H9 (cell line): ENCODE results near the gene GIMAP1. TPM values are rescaled to one million over a fixed set of nuclear protein-coding genes. Genes with fewer than 3 reads are reported as not detected.

ENCODE experiments used
- DNase-seq: peaks from one replicate; pipeline ENCODE4 v3.0.0-alpha.2; 2017
- H2AFZ ChIP-seq: one replicate; pipeline ENCODE4 v1.6.1; 2013; ENCODE audit warnings: mild to moderate bottlenecking, low read length, control low read depth, moderate library complexity
- H2AK5ac ChIP-seq: 2 replicates; pipeline ENCODE4 v1.6.1; 2013; ENCODE audit warnings: low read length, control low read depth, mixed read lengths; ENCODE audit not compliant: insufficient read length
- H2BK120ac ChIP-seq: one replicate; pipeline ENCODE4 v1.6.1; 2013; ENCODE audit warnings: low read depth, mild to moderate bottlenecking, low read length, control low read depth, inconsistent platforms; ENCODE audit not compliant: poor library complexity, severe bottlenecking
- H2BK12ac ChIP-seq: 2 replicates; pipeline ENCODE4 v1.6.1; 2013; ENCODE audit warnings: low read length, control low read depth, mixed read lengths, low read depth; ENCODE audit not compliant: insufficient read length
- H2BK15ac ChIP-seq: 2 replicates; pipeline ENCODE4 v1.6.1; 2013; ENCODE audit warnings: low read depth, low read length, control low read depth
- H2BK20ac ChIP-seq: one replicate; pipeline ENCODE4 v1.6.1; 2013; ENCODE audit warnings: low read depth, mild to moderate bottlenecking, low read length, control low read depth, inconsistent platforms; ENCODE audit not compliant: poor library complexity, severe bottlenecking
- H2BK5ac ChIP-seq: 2 replicates; pipeline ENCODE4 v1.6.1; 2013; ENCODE audit warnings: low read length, control low read depth, mixed read lengths; ENCODE audit not compliant: insufficient read length
- H3K14ac ChIP-seq: 2 replicates; pipeline ENCODE4 v1.6.1; 2013; ENCODE audit warnings: low read length, control low read depth; ENCODE audit not compliant: insufficient read depth
- H3K18ac ChIP-seq: 2 replicates; pipeline ENCODE4 v1.6.1; 2013; ENCODE audit warnings: low read depth, mild to moderate bottlenecking, mixed read lengths, low read length, control low read depth; ENCODE audit not compliant: insufficient read length
- H3K23ac ChIP-seq: 2 replicates; pipeline ENCODE4 v1.6.1; 2013; ENCODE audit warnings: low read length, control low read depth, mixed read lengths, low read depth; ENCODE audit not compliant: insufficient read length
- H3K23me2 ChIP-seq: 2 replicates; pipeline ENCODE4 v1.6.1; 2013; ENCODE audit warnings: low read depth, mild to moderate bottlenecking, mixed read lengths, low read length, control low read depth; ENCODE audit not compliant: insufficient read length, poor library complexity, severe bottlenecking
- H3K27ac ChIP-seq: 2 replicates; pipeline ENCODE4 v1.5.1; 2013; ENCODE audit warnings: low read length, control low read depth, mixed read lengths, low read depth; ENCODE audit not compliant: insufficient read length
- H3K27me3 ChIP-seq: 2 replicates; pipeline ENCODE4 v1.6.1; 2013; ENCODE audit warnings: low read length, control low read depth, inconsistent platforms; ENCODE audit not compliant: insufficient read depth
- H3K4ac ChIP-seq: 2 replicates; pipeline ENCODE4 v1.6.1; 2013; ENCODE audit warnings: low read depth, mild to moderate bottlenecking, control low read depth, inconsistent platforms, low read length, moderate library complexity
- H3K4me1 ChIP-seq: 2 replicates; pipeline ENCODE4 v1.6.1; 2013; ENCODE audit warnings: low read length, control low read depth, inconsistent platforms; ENCODE audit not compliant: insufficient read depth
- H3K4me2 ChIP-seq: 2 replicates; pipeline ENCODE4 v1.6.1; 2013; ENCODE audit warnings: low read length, control low read depth, mixed read lengths; ENCODE audit not compliant: insufficient read length, insufficient read depth
- H3K56ac ChIP-seq: 2 replicates; pipeline ENCODE4 v1.6.1; 2013; ENCODE audit warnings: low read depth, mild to moderate bottlenecking, mixed read lengths, low read length, control low read depth; ENCODE audit not compliant: insufficient read length
- H3K79me1 ChIP-seq: 2 replicates; pipeline ENCODE4 v1.6.1; 2013; ENCODE audit warnings: low read depth, mild to moderate bottlenecking, moderate library complexity, low read length, control low read depth, inconsistent platforms; ENCODE audit not compliant: insufficient read depth, poor library complexity, severe bottlenecking
- H3K79me2 ChIP-seq: 2 replicates; pipeline ENCODE4 v1.6.1; 2013; ENCODE audit warnings: low read length, control low read depth, inconsistent platforms; ENCODE audit not compliant: insufficient read depth
- H3K9ac ChIP-seq: 2 replicates; pipeline ENCODE4 v1.6.1; 2013; ENCODE audit warnings: low read length, control low read depth, mixed read lengths; ENCODE audit not compliant: insufficient read length; ENCODE audit errors: extremely low read depth
- H3K9me3 ChIP-seq: one replicate; pipeline ENCODE4 v1.6.1; 2013; ENCODE audit warnings: low read depth, low read length, inconsistent platforms; ENCODE audit not compliant: control insufficient read depth
- H3T11ph ChIP-seq: one replicate; pipeline ENCODE4 v1.6.1; 2013; ENCODE audit warnings: mild to moderate bottlenecking, low read length, control low read depth, inconsistent platforms
- H4K20me1 ChIP-seq: one replicate; pipeline ENCODE4 v1.6.1; 2013; ENCODE audit not compliant: control insufficient read depth, insufficient read length, insufficient read depth
- H4K5ac ChIP-seq: 2 replicates; pipeline ENCODE4 v1.6.1; 2013; ENCODE audit warnings: low read depth, mild to moderate bottlenecking, mixed read lengths, low read length, control low read depth; ENCODE audit not compliant: insufficient read length
- H4K8ac ChIP-seq: replicated peaks from 2 replicates; pipeline ENCODE4 v1.6.1; 2013; ENCODE audit warnings: low read length, control low read depth, mixed read lengths, low read depth; ENCODE audit not compliant: insufficient read length
- H4K91ac ChIP-seq: 2 replicates; pipeline ENCODE4 v1.6.1; 2013; ENCODE audit warnings: low read depth, mild to moderate bottlenecking, moderate library complexity, mixed read lengths, low read length, control low read depth; ENCODE audit not compliant: insufficient read length
- H3K27ac Mint-ChIP-seq, 3 experiments: 2 replicates in 2 of 3; 3 replicates in 1 of 3; pipeline ENCODE4 v1.8.0; 2020 to 2021; ENCODE audit warnings: mixed read lengths in 3 of 3, mild to moderate bottlenecking in 1 of 3, moderate library complexity in 1 of 3
- H3K27me3 Mint-ChIP-seq: 2 replicates; pipeline ENCODE4 v1.8.0; 2021; ENCODE audit warnings: low read depth, mild to moderate bottlenecking, moderate library complexity, mixed read lengths
- H3K36me3 Mint-ChIP-seq, 3 experiments: 2 replicates in 2 of 3; 3 replicates in 1 of 3; pipeline ENCODE4 v1.8.0; 2020 to 2021; ENCODE audit warnings: low read depth in 3 of 3, mixed read lengths in 3 of 3; ENCODE audit not compliant: insufficient read depth in 1 of 3
- H3K4me1 Mint-ChIP-seq, 2 experiments: 2 replicates each; pipeline ENCODE4 v1.8.0; 2020; ENCODE audit warnings: mixed read lengths in 2 of 2
- H3K4me3 Mint-ChIP-seq, 2 experiments: 2 replicates in 1 of 2; 3 replicates in 1 of 2; pipeline ENCODE4 v1.8.0; 2020 to 2021; ENCODE audit warnings: mild to moderate bottlenecking in 2 of 2, mixed read lengths in 2 of 2, moderate library complexity in 1 of 2
- H3K9me3 Mint-ChIP-seq, 2 experiments: 2 replicates in 1 of 2; 3 replicates in 1 of 2; pipeline ENCODE4 v1.8.0; 2020; ENCODE audit warnings: mild to moderate bottlenecking in 2 of 2, mixed read lengths in 2 of 2, moderate library complexity in 1 of 2
- total RNA-seq: library from RNA; stranded (reverse); gene quantifications from 2 replicates; pipeline ENCODE4 v1.2.1, GENCODE V29; 2021
- TF ChIP-seq, protein P1 (sequence below): fragments of 200-600 bp; sonication (generic); conservative IDR thresholded peaks from 3 replicates; pipeline ENCODE4 v1.8.0; 2021; ENCODE audit warnings: antibody characterized with exemption, mild to moderate bottlenecking

GIMAP1 gene
- total RNA-seq, 1 experiment from 2014 or later = not detected

DNA sequence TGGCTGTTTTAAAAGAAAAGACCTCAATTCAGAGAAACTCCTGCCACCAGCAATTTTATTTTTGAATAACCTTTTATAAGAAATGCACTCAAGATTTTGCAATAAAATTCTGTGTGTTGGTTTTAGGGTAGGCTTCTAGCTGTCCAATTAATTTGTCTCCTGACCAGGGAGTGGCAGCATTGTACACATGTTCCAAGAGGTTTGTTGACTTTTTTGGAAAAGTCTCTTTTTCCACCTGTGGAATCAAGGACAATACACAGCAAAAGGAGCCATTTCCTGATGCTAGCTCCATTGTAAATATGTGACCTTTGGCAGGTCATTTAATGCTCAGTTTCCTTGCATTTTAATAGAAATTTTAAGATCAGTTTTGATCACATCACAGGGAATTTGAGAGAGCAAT lies 22.6 kb downstream of the GIMAP1 start:
- peaks cover 92% of the 10 kb centered on the region for H3K27me3 ChIP-seq
- Mint-ChIP-seq H3K4me3 (no peak overlapping the region), H3K36me3 (no peaks in the 10 kb centered on the region)

More for the DNA sequence above, 22.6 kb downstream of the GIMAP1 start:
- H3K4me2 ChIP-seq = no peak overlapping the region
- peaks cover 5 to 7% of the 10 kb centered on the region in 2 experiments; a peak in 3 of 4 replicates for H3K4me1 Mint-ChIP-seq
- H3K79me1 ChIP-seq = no peaks in the 10 kb centered on the region
- H2BK120ac ChIP-seq = no peak overlapping the region
- no peak overlapping the region for H3K18ac ChIP-seq
- H3T11ph ChIP-seq = no peak overlapping the region
- peaks cover 100% of the 10 kb centered on the region for H3K27me3 Mint-ChIP-seq
- no peak overlapping the region for H2BK20ac ChIP-seq
- no peaks in the 10 kb centered on the region for H3K4me1 ChIP-seq
- H3K9me3 ChIP-seq = peaks cover 7% of the 10 kb centered on the region
- no peaks in the 10 kb centered on the region for H3K23me2 ChIP-seq
- H4K20me1 ChIP-seq = no peaks in the 10 kb centered on the region
- H2AK5ac ChIP-seq = no peak overlapping the region
- no peak overlapping the region for H3K9ac ChIP-seq
- no peaks in the 10 kb centered on the region for H3K79me2 ChIP-seq
- no peak overlapping the region for H4K8ac ChIP-seq
- no peak overlapping the region for H2BK15ac ChIP-seq
- DNase-seq = no peak
- H3K4ac ChIP-seq = no peak overlapping the region
- H3K27ac ChIP-seq = no peak overlapping the region
- no peak overlapping the region for H2BK12ac ChIP-seq
- no peak overlapping the region for H4K5ac ChIP-seq
- no peak overlapping the region for H2AFZ ChIP-seq
- no peak overlapping the region for H3K14ac ChIP-seq
- TF ChIP-seq, protein P1, sequence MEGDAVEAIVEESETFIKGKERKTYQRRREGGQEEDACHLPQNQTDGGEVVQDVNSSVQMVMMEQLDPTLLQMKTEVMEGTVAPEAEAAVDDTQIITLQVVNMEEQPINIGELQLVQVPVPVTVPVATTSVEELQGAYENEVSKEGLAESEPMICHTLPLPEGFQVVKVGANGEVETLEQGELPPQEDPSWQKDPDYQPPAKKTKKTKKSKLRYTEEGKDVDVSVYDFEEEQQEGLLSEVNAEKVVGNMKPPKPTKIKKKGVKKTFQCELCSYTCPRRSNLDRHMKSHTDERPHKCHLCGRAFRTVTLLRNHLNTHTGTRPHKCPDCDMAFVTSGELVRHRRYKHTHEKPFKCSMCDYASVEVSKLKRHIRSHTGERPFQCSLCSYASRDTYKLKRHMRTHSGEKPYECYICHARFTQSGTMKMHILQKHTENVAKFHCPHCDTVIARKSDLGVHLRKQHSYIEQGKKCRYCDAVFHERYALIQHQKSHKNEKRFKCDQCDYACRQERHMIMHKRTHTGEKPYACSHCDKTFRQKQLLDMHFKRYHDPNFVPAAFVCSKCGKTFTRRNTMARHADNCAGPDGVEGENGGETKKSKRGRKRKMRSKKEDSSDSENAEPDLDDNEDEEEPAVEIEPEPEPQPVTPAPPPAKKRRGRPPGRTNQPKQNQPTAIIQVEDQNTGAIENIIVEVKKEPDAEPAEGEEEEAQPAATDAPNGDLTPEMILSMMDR = no peak
- no peak overlapping the region for H3K27ac Mint-ChIP-seq
- no peak overlapping the region for H4K91ac ChIP-seq
- no peak overlapping the region for H3K23ac ChIP-seq
- H2BK5ac ChIP-seq = no peak overlapping the region
- H3K9me3 Mint-ChIP-seq = peaks cover 13 to 27% of the 10 kb centered on the region in 2 experiments
- H3K56ac ChIP-seq = no peak overlapping the region
